GM21423 (cell line): Measurements from ENCODE around the gene TCL1A.
"Not testable (repeated sequence)": the region's sequence is repeated elsewhere in the genome, so short reads cannot be mapped to it uniquely, and the experiment has no call there.

Experiments
- ATAC-seq: cut with Tn5 transposase; IDR thresholded peaks from one replicate; pipeline ENCODE4 v1.9.1; 2021; ENCODE audit warnings: mild to moderate bottlenecking, moderate library complexity; ENCODE audit not compliant: unreplicated experiment

TCL1A gene, protein sequence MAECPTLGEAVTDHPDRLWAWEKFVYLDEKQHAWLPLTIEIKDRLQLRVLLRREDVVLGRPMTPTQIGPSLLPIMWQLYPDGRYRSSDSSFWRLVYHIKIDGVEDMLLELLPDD

DNA sequence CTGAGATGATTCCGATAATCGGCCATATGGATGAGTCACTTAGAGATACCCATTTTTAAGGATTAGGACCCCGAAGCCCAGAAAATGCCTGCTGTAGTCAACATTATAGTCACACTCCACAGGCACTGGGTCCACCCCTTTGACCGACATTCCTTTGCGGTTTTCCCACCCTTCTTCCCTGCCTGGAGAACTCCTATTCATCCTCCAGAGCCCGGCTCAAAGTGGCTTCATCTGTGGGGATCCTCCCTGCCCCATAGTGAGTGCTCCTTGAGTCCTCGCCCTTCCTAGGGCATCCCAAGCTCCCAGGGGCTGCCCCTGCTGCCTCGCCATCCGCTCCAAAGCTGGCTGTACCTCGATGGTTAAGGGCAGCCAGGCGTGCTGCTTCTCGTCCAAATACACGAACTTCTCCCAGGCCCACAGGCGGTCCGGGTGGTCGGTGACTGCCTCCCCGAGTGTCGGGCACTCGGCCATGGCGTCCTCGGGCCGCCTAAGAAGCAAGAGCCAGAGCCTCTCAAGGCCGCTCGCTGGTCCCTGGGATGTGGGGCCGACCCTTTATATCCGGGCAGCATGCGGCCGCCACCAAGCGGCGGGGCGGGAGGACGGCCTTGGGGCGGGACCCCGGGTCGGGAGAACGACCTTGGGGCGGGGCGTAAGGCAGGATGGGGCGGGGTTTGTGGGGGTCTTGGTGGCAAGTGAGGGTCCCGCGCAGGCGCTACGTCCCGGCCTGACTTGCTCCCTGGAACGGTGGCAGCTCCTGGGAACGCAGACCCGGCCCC, at the start of gene TCL1A:
TSS of gene TCL1A (minus strand) at position 530 of the 776 bp plus-strand sequence. CDS start at position 471, 59 bp downstream.
- peak; percentile 77 for ATAC-seq

DNA sequence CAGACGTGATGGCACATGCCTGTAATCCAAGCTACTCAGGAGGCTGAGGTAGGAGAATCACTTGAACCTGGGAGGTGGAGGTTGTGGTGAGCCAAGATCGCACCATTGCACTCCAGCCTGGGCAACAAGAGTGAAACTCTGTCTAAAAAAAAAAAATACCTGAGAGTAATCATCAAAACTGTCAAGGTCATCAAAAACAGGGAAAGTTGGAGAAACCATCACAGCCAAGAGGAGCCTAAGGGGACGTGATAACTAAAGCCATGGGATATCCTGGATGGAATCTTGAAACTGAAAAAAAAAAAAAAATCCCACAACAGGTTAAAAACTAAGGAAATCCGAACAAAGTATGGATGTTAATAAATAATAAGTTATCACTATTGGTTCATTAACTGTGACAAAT, 49.1 kb upstream of the TCL1A start:
- ATAC-seq = not testable (repeated sequence)

DNA sequence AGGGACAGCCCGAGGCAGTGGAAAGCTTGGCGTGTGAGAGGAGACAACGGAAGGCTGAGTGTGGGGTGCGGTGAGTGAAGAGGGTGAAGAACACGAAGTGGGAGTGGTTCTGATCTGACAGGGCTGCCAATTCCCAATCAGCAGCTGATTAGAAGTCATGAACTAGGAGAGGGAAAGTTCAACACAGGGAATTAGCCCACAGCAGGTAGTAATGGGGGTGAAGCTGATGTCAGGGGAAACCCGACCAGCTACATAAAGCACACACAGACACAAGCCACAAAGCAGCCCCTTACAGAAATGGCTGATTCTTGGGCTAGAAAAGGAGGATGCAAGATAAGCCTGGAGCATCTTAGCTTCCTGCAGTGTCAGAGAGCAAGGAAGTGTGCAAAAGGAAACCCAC, 47.5 kb upstream of the TCL1A start:
- no peak for ATAC-seq

DNA sequence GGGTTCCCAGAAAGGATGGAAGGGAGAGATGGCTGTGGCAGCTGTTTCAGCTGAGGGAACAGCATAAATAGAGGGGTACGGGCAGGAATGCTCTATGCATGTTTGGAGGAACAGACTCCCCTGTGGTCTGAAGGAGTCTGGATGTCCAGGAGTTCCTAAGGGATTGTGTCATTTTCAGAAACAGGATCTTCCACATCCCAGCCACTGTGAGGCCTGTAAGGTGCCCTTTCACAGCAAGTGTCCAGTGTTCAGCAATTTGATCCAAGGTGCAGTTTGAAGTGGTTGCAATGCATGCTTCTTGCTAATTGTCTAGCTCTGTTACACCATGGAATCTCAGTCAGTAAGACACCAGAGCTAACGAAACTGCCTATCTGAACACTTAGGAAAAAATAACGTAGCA, 46.7 kb upstream of the TCL1A start:
- ATAC-seq = no peak

GRCh38 chr14:95759941-95760340, 46.0 kb upstream of the TCL1A start:
- no peak for ATAC-seq

DNA sequence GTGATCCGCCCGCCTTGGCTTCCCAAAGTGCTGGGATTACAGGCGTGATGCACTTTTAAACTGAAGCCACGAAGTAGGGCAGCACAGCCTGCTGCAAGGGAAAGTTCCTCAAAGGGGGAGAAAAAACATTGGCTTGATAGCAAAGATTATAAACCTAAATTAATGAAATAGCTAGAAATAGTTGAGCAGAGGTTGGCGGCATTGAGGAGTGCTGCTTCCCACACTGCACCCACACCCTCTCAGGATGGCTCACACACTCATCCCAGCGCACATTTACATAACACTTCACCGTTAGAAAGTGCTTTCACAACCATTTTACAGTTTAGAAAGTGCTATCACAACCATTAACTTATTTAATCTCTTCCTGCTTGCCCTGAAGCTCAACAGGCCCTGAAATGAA, 44.4 kb upstream of the TCL1A start:
- no peak for ATAC-seq

DNA sequence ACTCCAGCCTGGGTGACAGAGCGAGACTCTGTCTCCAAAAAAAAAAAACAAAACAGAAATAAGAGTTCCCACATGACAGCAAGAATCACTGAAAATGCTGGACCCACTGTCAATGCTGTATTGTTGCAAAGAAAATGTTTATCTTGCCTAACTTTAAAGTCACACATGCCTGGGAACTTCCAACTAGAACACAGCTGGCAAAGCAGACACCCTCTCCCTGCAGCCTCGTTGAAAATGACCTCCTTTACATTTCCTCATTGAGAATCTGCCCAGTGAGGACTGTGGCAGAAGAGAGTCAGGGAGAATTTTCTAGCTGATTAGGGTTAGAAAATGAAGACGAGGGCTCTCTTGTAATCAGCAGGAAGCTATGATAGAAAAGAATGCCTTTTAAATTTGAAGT, 42.8 kb upstream of the TCL1A start:
- ATAC-seq = no peak

DNA sequence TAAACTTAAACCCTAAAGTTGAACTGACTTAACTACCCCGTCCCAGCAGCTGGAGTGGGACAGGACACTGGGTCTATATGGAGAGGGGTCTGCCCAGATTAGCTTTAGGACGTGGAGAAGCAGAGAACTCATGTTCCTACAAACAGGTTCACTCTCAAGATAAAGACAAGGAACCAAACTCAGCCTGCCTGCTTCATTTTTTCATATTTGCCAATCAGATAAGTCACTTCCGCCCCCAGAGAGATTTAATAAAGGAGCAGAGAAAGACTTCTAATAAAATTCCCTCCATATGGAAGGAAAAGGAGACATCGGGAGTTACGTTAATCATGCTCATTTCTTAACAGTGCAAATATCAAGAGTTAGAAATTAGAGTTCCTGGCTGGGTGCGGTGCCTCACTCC, 42.2 kb upstream of the TCL1A start:
- no peak for ATAC-seq

DNA sequence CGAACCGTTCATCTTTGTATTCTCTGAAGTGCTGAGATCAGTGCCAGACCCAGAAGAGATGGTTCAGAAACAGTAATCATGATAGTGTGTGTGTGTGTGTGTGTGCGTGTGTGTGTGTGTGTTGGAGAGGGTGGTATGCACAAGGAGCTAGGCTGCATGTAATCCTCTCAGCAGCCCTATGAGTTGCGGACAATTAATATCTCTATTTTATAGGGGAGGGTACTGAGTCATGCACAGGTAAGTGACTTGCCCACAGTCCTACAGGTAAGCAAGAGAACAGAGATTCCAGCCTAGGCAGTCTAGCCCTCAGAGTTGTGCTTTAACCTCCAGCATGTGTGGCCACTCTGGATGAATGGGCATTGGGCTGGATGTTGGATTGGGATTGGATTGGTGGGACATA, 27.9 kb upstream of the TCL1A start:
- ATAC-seq = no peak

DNA sequence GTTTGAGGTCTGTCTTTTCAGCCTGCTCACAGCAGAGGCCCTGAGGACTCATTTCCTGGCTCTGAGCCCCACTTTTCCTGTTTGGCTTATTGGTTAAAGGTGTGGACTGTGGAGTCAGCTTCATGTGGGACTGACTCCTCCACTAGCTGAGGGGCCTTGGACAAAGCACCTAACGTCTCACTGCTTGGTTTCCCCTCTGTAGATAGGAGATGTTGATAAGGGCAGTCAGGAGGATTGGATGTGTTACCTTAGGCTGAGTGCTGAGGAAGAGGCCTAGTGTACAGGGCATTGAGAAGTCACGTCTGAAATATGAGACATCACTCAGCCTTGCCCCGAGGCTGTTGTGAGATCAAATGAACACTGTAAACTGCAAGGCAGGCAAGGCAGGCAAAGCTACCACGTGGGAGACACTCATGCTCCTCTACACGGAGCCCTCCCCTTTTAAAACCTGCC, 27.1 kb upstream of the TCL1A start:
- ATAC-seq = no peak

- ATAC-seq = no peak
Measured at GRCh38 chr14:95739356-95739755, 25.4 kb upstream of the TCL1A start.

DNA sequence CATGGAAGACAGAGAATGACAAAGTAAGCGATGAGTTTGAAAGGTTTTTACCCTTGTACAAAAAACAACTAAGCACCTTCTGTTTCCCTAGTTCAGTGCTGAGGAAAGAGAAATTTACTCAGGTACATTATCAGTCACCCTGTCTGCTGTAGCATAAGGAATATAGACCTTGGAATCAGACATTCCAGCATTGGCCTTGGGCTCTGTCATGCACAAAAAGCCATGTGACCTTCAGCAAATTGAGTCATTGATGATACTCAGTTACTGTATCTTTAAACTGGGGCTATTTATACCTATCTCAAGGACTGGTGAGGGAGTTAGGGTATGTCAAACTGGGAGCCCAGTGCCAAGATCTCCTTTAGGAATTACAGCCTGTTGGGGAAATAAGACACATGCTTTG, 19.3 kb upstream of the TCL1A start:
- no peak for ATAC-seq

DNA sequence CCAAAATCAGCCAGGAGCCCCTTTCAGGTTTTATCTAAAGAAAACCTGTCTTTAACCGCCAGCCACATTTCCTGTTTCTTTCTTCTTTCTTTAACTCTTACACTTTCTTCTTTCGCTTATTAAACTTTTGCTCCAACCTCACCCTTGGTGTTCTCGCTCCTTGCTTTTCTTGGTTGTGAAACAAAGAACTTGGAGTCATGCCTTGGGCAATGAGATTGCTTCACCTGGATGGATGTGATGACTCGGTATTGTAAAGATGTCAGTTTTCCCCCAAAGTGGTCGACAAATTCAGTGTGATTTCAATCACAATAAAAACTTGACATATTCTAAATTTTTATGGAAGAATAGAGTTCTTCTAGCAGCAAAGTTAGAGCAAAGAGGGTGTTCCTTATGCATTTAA, 16.2 kb upstream of the TCL1A start:
- ATAC-seq = no peak

- peak; percentile 37 for ATAC-seq
Measured at GRCh38 chr14:95729402-95730028, 15.6 kb upstream of the TCL1A start.

DNA sequence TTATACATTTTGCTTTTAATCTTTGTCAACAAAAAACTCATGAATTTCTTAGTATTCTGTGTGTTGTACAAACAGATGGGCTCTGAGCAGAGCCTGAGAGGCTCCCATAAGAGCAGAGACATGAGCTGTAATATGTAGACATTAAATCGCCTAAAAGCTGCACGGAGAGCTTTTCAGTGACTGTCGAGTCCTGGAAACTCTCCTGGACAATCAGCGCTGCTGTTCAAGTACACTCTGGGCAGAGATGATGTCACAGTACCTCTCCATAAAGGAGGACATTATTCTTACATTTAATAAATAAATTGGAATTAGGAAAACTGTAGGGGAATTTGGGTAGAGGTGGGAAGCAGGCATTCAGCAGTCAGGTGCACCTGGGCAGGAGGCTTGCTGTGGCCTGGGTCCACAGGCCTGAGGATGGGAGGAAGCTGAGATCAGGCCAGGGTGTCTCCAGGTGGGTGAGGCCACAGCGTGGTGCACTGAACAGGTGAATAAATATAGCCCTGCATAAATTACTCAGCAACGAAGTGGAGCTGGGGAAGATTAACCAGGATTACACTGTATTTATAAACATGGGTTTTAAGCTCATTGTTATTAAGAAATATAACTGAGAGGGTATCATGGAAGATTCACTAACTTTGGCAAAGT, 13.3 kb upstream of the TCL1A start:
- no peak for ATAC-seq

DNA sequence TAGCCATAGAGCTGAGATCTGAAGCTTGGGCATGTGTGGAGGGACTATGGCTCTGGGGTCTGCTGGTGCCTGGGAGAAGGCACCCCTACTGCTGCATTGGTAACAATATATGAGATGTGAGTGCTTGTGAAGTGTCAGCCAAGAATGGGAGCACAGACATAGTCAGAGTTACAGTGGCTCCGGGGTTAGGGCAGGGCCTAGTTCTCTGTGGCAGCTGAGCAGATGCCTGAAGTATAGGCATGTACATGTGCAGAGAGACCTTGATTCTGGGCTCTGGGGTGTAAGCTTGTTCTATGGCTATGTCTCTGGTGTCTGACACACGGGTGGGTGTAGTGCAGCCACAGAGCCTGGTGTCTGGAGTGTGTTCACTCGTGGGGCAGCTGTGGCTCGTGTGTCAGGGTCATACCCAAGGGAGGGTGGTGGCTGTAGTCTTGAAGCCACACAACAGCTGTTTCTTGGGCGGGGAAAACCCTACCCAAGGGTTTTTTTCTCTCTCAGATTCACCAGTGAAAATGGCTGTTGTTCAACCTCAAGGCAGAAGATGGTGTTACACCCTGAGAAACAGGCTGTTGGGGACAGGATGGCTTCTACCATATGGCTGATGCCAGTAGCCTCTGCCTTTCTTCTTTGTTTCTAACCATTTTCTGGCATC, 11.9 kb upstream of the TCL1A start:
- ATAC-seq = peak; percentile 78

DNA sequence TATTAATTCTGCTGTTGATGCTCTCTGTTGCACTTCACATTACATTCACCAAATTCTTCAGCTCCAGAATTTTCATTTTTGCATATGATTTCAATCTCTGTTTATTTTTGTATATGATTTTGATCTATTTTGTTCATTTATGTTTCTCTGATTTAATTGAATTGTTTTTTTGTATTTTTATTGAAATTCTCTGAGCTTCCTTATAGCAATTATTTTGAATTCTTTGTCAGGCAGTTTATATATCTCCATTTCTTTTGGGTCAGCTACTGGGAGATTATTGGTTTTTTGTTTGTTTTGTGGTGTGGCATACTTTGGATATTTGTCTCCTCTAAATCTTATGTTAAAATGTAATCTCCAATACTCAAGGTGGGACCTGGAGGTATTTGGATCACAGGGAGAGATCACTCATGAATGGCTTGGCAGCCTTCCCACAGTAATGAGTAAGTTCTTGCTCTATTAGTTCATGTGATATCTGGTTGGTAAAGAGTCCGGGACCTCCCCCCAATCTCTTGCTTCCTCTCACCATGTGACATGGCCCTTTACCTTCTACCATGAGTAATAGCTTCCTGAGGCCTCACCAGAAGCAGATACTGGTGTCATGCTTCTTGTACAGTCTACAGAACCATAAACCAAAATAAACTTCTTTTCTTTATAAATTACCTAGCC, 8.7 kb upstream of the TCL1A start:
- no peak for ATAC-seq

DNA sequence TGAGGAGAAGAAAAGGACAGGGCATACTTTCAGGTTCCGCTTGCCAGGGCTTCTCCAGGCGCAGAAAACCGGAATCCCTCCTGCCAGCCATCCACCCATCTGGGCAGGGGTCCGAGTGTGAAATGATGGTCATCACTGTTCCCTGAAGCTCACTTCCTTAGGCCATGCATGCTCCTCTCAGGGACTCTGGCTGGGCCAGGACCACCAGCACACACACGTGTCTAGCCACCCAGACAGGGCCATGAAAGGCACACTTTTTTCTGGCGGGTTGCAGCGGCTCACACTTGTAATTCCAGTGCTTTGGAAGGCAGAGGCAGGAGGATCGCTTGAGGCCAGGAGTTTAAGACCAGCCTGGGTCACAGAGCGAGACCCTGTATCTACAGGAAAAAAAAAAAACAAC, 1.5 kb downstream of the TCL1A start:
- ATAC-seq = no peak

- ATAC-seq = no peak
Measured at GRCh38 chr14:95711476-95712176, 2.3 kb downstream of the TCL1A start.

DNA sequence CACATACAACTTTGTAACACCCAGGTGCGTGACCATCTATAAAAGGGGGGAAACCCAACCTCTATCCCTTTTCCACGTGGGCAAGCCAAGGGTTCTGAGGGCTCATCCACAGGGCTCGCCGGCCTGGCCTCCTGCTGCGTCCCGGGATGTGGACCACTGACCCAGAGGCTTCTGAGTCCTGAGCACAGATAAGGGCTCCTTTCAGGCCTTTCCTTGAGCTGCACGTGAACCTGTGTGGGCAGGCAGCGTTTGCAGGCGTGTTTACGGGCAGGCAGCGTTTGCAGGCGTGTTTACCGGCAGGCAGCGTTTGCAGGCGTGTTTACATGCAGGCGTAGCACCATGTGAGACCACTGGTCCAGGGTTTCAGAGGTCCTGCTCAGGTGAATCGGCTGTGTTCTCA, 3.8 kb downstream of the TCL1A start:
- no peak for ATAC-seq
